ENCODE measurements around the gene TK2.
"Not testable (repeated sequence)": the region's sequence is repeated elsewhere in the genome, so short reads cannot be mapped to it uniquely, and the experiment has no call there.

DNA sequence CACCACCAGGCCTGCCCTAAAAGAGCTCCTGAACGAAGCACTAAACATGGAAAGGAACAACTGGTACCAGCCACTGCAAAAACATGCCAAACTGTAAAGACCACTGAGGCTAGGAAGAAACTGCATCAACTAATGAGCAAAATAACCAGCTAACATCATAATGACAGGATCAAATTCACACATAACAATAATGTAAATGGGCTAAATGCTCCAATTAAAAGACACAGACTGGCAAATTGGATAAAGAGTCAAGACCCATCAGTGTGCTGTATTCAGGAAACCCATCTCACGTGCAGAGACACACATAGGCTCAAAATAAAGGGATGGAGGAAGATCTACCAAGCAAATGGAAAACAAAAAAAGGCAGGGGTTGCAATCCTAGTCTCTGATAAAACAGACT lies 52.0 kb downstream of the TK2 start:
- TF ChIP-seq EZH2phosphoT487 (IDR thresholded peaks at IDR 0.05; ENCODE audit: insufficient read depth, low read depth); EZH2 (IDR thresholded peaks at IDR 0.05; ENCODE audit: insufficient read depth, poor library complexity, severe bottlenecking): not testable (repeated sequence)

Measured in GM23248 (cell line).